Aorta (tissue), 5 donors: Measurements from ENCODE around the gene KRTAP5-2. TPM values are rescaled to one million over a fixed set of nuclear protein-coding genes. Genes with fewer than 3 reads are reported as not detected.

Experiments
- ATAC-seq: fragments of 200-7000 bp; cut with Tn5 transposase; one replicate; pipeline ENCODE4 v1.9.1; 2022; ENCODE audit warnings: moderate library complexity; ENCODE audit not compliant: low FRiP score
- DNase-seq, 2 donors: peaks; one replicate each; pipeline ENCODE4 v3.0.0-alpha.2; 2020
- H3K27ac ChIP-seq, 2 donors: one replicate each; pipeline ENCODE4 v1.5.1; 2013; ENCODE audit warnings: low read length in 2 of 2, mild to moderate bottlenecking in 2 of 2, moderate library complexity in 2 of 2, control low read depth in 1 of 2, inconsistent platforms in 1 of 2, low read depth in 1 of 2
- H3K27me3 ChIP-seq, 2 donors: one replicate each; pipeline ENCODE4 v1.6.1; 2013; ENCODE audit warnings: control low read depth in 1 of 2, low read length in 1 of 2, mild to moderate bottlenecking in 1 of 2, moderate library complexity in 1 of 2; ENCODE audit not compliant: insufficient read depth in 2 of 2, control insufficient read depth in 1 of 2
- H3K36me3 ChIP-seq, 2 donors: one replicate each; pipeline ENCODE4 v1.6.1; 2013; ENCODE audit warnings: control low read depth in 1 of 2, low read length in 1 of 2, mild to moderate bottlenecking in 1 of 2; ENCODE audit not compliant: insufficient read depth in 2 of 2, control insufficient read depth in 1 of 2
- H3K4me1 ChIP-seq, 2 donors: one replicate each; pipeline ENCODE4 v1.6.1; 2013; ENCODE audit warnings: low read length in 2 of 2, control low read depth in 1 of 2, mild to moderate bottlenecking in 1 of 2, moderate library complexity in 1 of 2; ENCODE audit not compliant: insufficient read depth in 2 of 2, control insufficient read depth in 1 of 2
- H3K4me3 ChIP-seq, 2 donors: one replicate each; pipeline ENCODE4 v1.5.1; 2013; ENCODE audit warnings: low read length in 2 of 2, control low read depth in 1 of 2, mild to moderate bottlenecking in 1 of 2
- H3K9me3 ChIP-seq: one replicate; pipeline ENCODE4 v1.6.1; 2013; ENCODE audit warnings: mild to moderate bottlenecking, low read length; ENCODE audit not compliant: control insufficient read depth
- WGBS, 2 donors: extraction: QIAGEN DNeasy Blood & Tissue Kit; methylation state at CpG; one replicate each; pipeline ENCODE4 v1.1.7; 2013; 5-methylcytosine and 5-hydroxymethylcytosine counted together
- intact Hi-C, 2 donors: fragments of 100-400 bp; cut with DNase I; formaldehyde crosslinking; loops; one replicate each; pipeline versions ENCODE4 v1.14.2 to v1.15.0; 2022
- polyA plus RNA-seq, 2 donors: library from polyadenylated mRNA; stranded (reverse); fragments of 200-250 nt; gene quantifications; one replicate each; pipeline ENCODE4 v1.2.3, GENCODE V29; 2013
- total RNA-seq, 2 donors: library from RNA; stranded (reverse); fragmentation: NEBNext Ultra II Directional; extraction: Animal tissue kit (Norgen Biotek cat#: 25700); gene quantifications; one replicate each; pipeline ENCODE4 v1.2.1, GENCODE V29; 2021
- donor health status: healthy with polysubstance abuse.
- donor health status: Bipolar disorder and iron deficiency.
- donor health status: DM: no; HTN: no; CAD: no.
- donor health status: DM: no; HTN: no; CAD: no.
- donor health status: DM: yes; HTN: yes; CAD: no.

KRTAP5-2 gene
- total and polyA plus RNA-seq, 4 donors = not detected

GRCh38 chr11:1557904-1558774, 40.0 kb downstream of the KRTAP5-2 start:
- Histone ChIP-seq H3K4me3 (no peak overlapping the region), H3K36me3 (peaks cover 0 to 3% of the 10 kb centered on the region in 2 donors), H3K4me1 (no peaks in the 10 kb centered on the region), H3K9me3 (no peaks in the 10 kb centered on the region), H3K27me3 (no peaks in the 10 kb centered on the region), H3K27ac (peak overlapping the region; percentile 96 to 97)
- intact Hi-C loops = loop anchor here in 1 of 2 donors (5.0 kb wide), 1 partner anchor 269 kb away; no protein-coding TSS in a partner anchor
- DNase-seq (peak; percentile 85 to 91), ATAC-seq (peak; percentile 66)
- 14 to 16% methylated on average over 26 to 29 of the region's 29 CpGs for WGBS, 2 donors

- H3K27ac ChIP-seq = peak overlapping the region; percentile 34 to 83
- no peaks in the 10 kb centered on the region for H3K4me1 ChIP-seq
- no peaks in the 10 kb centered on the region for H3K27me3 ChIP-seq
- intact Hi-C loops = loop anchor here in 1 of 2 donors (5.0 kb wide), 1 partner anchor 270 kb away; no protein-coding TSS in a partner anchor
- ATAC-seq (no peak), DNase-seq (no peak)
- WGBS, 2 donors = 89 to 92% methylated on average over 42 to 74 of the region's 74 CpGs
- H3K9me3 ChIP-seq = no peaks in the 10 kb centered on the region
- peaks cover 0 to 3% of the 10 kb centered on the region in 2 donors for H3K36me3 ChIP-seq
- no peak overlapping the region for H3K4me3 ChIP-seq
These were observed 40.8 kb downstream of the KRTAP5-2 start for GRCh38 chr11:1557051-1557884.

- ATAC-seq (no peak), DNase-seq (no peak)
- Histone ChIP-seq H3K4me1 (no peaks in the 10 kb centered on the region), H3K27me3 (no peaks in the 10 kb centered on the region), H3K27ac (no peak overlapping the region), H3K4me3 (no peak overlapping the region), H3K9me3 (no peaks in the 10 kb centered on the region), H3K36me3 (peaks cover 0 to 3% of the 10 kb centered on the region in 2 donors)
- intact Hi-C loops = loop anchor here in 1 of 2 donors (5.0 kb wide), 1 partner anchor 271 kb away; no protein-coding TSS in a partner anchor
- 82% methylated on average over 63 of the region's 63 CpGs for WGBS, 2 donors
These were observed 41.7 kb downstream of the KRTAP5-2 start for GRCh38 chr11:1556278-1556902.

- intact Hi-C loops = loop anchor here in 1 of 2 donors (5.0 kb wide), 1 partner anchor 272 kb away; no protein-coding TSS in a partner anchor
- ATAC-seq = no peak
- Histone ChIP-seq H3K27ac (no peak overlapping the region), H3K9me3 (no peaks in the 10 kb centered on the region), H3K4me1 (no peaks in the 10 kb centered on the region), H3K36me3 (peaks cover 0 to 3% of the 10 kb centered on the region in 2 donors), H3K27me3 (no peaks in the 10 kb centered on the region), H3K4me3 (no peak overlapping the region)
- DNase-seq = no peak
- WGBS, 2 donors = 87 to 91% methylated on average over 9 of the region's 9 CpGs
These were observed 42.4 kb downstream of the KRTAP5-2 start for GRCh38 chr11:1555713-1556153.

GRCh38 chr11:1554981-1555712, 42.9 kb downstream of the KRTAP5-2 start:
- Histone ChIP-seq H3K4me1 (no peaks in the 10 kb centered on the region), H3K27ac (no peak overlapping the region), H3K36me3 (peaks cover 0 to 3% of the 10 kb centered on the region in 2 donors), H3K4me3 (no peak overlapping the region), H3K27me3 (no peaks in the 10 kb centered on the region), H3K9me3 (no peaks in the 10 kb centered on the region)
- DNase-seq (peak in 1 of 2 donors; percentile 38), ATAC-seq (no peak)
- intact Hi-C loops = loop anchor here in 1 of 2 donors (5.0 kb wide), 1 partner anchor 272 kb away; no protein-coding TSS in a partner anchor
- 70 to 82% methylated on average over 9 to 13 of the region's 13 CpGs for WGBS, 2 donors

GRCh38 chr11:1553808-1554594, 44.1 kb downstream of the KRTAP5-2 start:
- intact Hi-C loops = no loop called here
- WGBS, 2 donors = 35 to 40% methylated on average over 19 to 20 of the region's 20 CpGs
- Histone ChIP-seq H3K27ac (no peak overlapping the region), H3K36me3 (peaks cover 0 to 3% of the 10 kb centered on the region in 2 donors), H3K9me3 (no peaks in the 10 kb centered on the region), H3K4me1 (no peaks in the 10 kb centered on the region), H3K4me3 (no peak overlapping the region), H3K27me3 (no peaks in the 10 kb centered on the region)
- ATAC-seq (no peak), DNase-seq (peak; percentile 50 to 77)
